NCI-H82 treated with DMSO at 0.1 percent for 48 hours (cell line): Measurements from ENCODE around the gene ZMIZ1.
"Not testable (repeated sequence)": the region's sequence is repeated elsewhere in the genome, so short reads cannot be mapped to it uniquely, and the experiment has no call there.

ENCODE experiments used
- DNase-seq: peaks from one replicate; lab custom pipeline; 2025; ENCODE audit not compliant: unreplicated experiment; lab: John Stamatoyannopoulos, UW

ZMIZ1 gene

GRCh38 chr10:79030705-79031104 is 38.1 kb upstream of the ZMIZ1 start:
- no peak for DNase-seq

- DNase-seq, result no peak
Observed at GRCh38 chr10:79031723-79032122, 37.0 kb upstream of the ZMIZ1 start.

GRCh38 chr10:79034271-79034876 is 34.4 kb upstream of the ZMIZ1 start:
- no peak for DNase-seq

GRCh38 chr10:79036416-79036815 is 32.4 kb upstream of the ZMIZ1 start:
- DNase-seq, result not testable (repeated sequence)

DNA sequence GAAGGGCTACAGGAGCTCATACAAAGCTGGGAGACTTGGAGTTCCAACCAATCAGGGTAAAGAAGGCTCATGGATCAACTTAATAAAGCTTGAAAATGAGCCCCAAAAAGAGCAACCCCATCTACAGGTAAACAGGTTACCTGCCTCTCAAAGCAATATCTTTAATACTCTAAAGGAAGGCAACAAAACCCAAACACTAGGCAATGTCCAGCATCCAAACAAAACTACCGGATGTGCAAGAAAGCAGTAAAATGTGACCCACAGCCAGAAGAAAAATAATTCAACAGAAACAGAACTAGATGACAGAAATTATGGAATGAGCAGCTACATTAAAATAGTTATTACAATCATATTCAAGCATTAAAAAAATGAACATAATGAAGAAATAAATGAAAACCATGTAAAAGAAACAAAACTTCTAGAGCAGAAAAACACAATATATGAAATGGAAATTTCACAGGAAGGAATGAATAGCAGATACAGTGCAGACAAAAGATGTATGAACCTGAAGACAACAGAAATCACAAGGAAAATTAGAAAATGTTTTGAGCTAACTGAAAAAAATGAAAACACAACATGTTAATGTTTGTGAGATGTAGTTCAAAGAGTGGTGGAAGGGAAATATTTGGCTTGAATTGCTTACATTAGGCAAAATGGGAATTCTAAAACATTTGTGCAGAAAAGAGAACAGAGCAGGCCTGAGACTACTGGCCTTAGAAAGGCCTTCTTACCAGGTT is 30.5 kb upstream of the ZMIZ1 start:
- DNase-seq, result no peak

DNA sequence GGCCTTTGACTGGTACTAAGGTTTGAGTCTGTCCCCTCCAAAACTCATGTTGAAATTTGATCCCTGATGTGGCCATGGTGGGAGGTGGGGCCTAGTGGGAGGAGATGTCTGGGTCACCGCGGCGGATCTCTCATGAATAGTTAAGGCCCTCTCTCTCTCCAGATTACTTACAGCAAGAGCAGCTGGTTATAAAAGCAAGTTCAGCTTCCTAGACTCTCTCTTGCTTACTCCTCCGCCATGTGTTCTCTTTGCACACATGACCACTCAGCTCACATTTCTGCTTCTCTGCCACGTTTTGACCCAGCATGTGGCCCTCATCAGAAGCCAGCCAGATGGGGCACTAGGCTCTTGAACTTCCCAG is 29.9 kb upstream of the ZMIZ1 start:
- DNase-seq, result no peak

- DNase-seq, result no peak
Observed at GRCh38 chr10:79042639-79043411, 25.9 kb upstream of the ZMIZ1 start.

GRCh38 chr10:79044036-79044632 is 24.6 kb upstream of the ZMIZ1 start:
- DNase-seq, result no peak

DNA sequence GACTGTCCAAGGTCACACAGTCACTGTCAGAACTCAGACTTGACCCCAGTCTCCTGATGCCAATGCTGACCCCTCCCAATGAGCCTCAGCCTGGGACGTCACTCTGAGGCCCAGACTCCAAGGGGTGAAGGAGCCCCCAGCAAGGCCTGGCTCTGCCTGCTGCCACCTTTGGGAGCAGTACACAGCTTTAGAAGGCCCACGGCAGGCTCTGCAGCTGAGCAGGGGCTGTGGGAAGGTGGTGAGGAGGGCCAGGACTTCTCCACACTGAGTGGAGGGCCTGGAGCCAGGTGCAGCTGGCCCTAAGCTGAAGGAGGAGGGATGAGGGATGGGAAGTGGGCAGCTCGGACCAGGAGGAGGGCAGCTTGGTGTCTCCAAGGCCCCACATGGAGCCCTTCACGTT is 23.9 kb upstream of the ZMIZ1 start:
- no peak for DNase-seq

DNA sequence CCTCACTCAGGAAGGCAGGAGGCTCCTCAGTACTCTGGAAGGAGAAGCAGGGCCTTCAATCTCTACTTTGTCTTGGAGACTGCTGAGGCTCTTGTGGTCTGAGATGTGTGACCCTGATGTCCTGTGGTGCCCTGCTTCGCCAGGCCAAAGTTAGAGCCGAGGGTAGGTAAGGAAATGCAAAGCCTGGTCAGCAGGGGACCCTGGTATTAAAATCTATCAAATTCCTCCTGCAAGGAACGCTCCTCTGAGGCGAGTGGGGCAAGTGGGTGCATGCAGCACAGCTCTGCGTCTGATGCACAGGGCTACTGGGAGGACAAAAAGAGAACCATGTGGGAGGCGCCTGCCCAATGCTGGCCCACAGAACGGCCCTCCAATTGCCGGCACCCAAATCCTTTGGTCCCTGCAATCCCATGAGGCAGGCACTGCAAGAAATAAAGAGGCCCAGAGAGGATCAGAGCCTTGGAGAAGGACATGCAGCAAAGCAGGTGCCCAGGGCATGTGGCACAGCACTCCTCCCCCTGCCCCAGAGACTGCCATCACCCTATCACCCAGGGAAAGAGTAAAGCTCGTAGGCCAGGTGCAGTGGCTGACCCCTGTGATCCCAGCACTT is 23.1 kb upstream of the ZMIZ1 start:
- no peak for DNase-seq

- DNase-seq, result no peak
Observed at GRCh38 chr10:79046326-79046725, 22.4 kb upstream of the ZMIZ1 start.

- no peak for DNase-seq
Observed at GRCh38 chr10:79046741-79047583, 21.8 kb upstream of the ZMIZ1 start.

DNA sequence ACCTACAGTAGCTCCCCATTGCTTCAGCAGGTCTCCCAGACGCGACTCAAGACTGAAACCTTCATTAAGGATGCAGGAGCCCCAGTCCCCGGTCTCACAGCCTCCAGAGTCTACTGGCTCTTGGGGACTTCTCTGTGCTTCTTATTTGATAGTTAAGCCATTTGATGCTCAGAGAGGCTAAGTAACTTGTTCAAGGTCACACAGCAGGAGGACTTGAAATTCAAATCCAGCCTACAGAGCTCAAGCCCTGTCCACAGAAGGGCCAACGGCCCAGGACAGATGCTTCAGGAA is 21.2 kb upstream of the ZMIZ1 start:
- DNase-seq, result no peak

GRCh38 chr10:79047875-79048638 is 20.7 kb upstream of the ZMIZ1 start:
- DNase-seq, result no peak

DNA sequence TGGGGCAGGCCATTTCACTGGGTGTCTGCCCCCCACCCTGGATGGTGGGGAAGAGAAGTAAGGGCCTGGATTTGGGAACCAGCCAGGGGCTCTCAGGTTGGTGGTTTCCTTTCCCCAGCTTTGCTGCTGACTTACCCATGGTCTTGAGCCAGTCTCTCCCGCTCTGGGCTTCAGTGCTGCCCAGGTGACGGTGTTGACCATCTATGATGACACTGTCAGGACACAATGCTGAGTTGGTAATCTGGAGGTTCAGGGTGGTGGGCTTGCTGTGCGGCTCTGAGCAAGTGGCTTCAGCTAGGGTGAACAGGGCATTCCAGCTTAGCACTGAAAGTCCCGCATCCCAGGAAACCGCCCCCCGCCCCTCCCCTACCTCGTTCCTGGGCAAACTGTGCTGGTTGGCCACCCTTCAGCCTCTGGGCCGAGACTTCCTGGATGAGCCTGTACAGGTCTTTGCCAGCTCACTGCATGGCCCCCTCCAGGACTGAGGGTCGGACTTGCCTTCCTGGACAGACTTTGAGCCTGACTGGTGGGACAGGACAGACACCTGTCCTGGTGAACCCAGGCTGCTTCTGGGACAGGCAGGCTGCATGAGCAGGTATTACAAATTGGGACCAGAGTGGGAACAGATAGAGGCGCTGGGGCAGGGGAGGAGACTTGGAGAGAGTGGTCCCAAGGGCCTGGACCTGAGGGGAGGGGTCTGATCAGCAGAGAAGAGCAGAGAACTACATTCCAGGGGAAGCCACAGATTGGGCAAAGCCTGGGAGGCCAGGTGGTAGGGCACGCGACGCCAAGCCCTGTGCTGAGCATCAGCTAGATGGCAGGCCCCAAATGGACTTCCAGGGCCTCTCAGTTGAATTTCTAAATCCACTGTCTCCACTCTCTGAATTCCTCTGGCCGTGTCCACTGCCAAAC is 19.9 kb upstream of the ZMIZ1 start:
- no peak for DNase-seq

- no peak for DNase-seq
Observed at GRCh38 chr10:79049931-79050895, 18.6 kb upstream of the ZMIZ1 start.

DNA sequence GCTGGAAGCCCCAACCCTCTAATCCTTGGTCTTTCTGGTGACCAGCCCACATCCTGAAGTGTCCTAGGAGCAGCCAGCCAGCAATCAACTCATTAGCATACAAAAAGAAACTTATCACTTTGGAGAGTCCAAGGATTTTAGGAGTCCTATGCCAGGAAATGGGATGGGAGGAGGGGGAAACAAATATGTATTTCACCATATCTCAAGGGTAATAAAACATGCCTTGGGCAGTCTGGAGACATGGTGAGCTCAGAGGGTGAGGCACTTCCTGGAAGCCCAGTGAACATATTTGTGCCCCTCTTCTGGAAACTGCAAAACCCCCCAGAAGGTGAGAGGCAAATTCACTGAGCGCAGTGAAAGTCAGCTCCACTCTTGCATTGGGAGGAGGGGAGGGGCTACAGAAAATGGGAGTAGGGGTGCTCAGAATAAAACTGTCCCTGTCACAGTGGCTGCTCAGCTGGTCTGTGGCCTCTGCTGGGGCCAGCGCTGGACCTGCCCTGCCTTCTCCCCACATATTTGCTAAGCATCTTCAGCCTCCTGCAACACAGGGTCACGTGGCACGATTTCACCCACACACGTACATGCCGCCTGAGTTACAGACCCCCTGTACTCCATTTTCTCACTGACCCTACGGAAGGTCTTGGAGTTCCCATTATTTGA is 17.7 kb upstream of the ZMIZ1 start:
- no peak for DNase-seq
